HepG2 (cell line): ENCODE measurements around the gene SLC43A1. TPM values are rescaled to one million over a fixed set of nuclear protein-coding genes. Genes with fewer than 3 reads are reported as not detected.

Experiments
- ATF5 ChIP-seq: sonication (generic); formaldehyde crosslinking; IDR thresholded peaks from 2 replicates; pipeline ENCODE4 v1.4.0; 2020; ENCODE audit warnings: mild to moderate bottlenecking, low read depth, missing genetic modification reagents
- HNF1A ChIP-seq, 2 experiments: sonication (generic) in 1 of 2; formaldehyde crosslinking in 1 of 2; IDR thresholded peaks; 2 replicates each; pipeline versions ENCODE4 v1.4.0 to v1.6.1; 2016 to 2020; ENCODE audit warnings: borderline replicate concordance in 1 of 2, low read depth in 1 of 2, mild to moderate bottlenecking in 1 of 2, missing genetic modification reagents in 1 of 2
- ISL2 ChIP-seq: sonication (generic); formaldehyde crosslinking; IDR thresholded peaks from 2 replicates; pipeline ENCODE4 v1.5.0; 2020; ENCODE audit warnings: missing genetic modification reagents
- JARID2 ChIP-seq: sonication (generic); formaldehyde crosslinking; IDR thresholded peaks from 2 replicates; pipeline ENCODE4 v1.8.1; 2023; ENCODE audit warnings: missing genetic modification reagents, inconsistent platforms; ENCODE audit not compliant: insufficient replicate concordance
- KDM5B ChIP-seq: sonication (generic); formaldehyde crosslinking; IDR thresholded peaks from 2 replicates; pipeline ENCODE4 v1.4.0; 2020; ENCODE audit warnings: missing genetic modification reagents, mild to moderate bottlenecking, borderline replicate concordance
- KLF12 ChIP-seq: sonication (generic); formaldehyde crosslinking; IDR thresholded peaks from 2 replicates; pipeline ENCODE4 v1.4.0; 2020; ENCODE audit warnings: missing genetic modification reagents, borderline replicate concordance
- NFIB ChIP-seq: sonication (generic); formaldehyde crosslinking; IDR thresholded peaks from 2 replicates; pipeline ENCODE4 v1.9.0; 2021; ENCODE audit warnings: missing genetic modification reagents, mild to moderate bottlenecking, borderline replicate concordance
- POGZ ChIP-seq: sonication (generic); formaldehyde crosslinking; IDR thresholded peaks from 2 replicates; pipeline ENCODE4 v1.4.0; 2020; ENCODE audit warnings: mild to moderate bottlenecking, missing genetic modification reagents
- PTBP1 ChIP-seq: fragments of 200-400 bp; formaldehyde crosslinking; IDR thresholded peaks from 2 replicates; pipeline ENCODE4 v1.6.1; 2018; ENCODE audit warnings: low read length, low read depth; ENCODE audit not compliant: poor library complexity, severe bottlenecking
- RBFOX2 ChIP-seq: fragments of 200-400 bp; formaldehyde crosslinking; IDR thresholded peaks from 2 replicates; pipeline ENCODE4 v1.6.1; 2017; ENCODE audit warnings: low read depth, mild to moderate bottlenecking, low read length
- RNF219 ChIP-seq: sonication (generic); formaldehyde crosslinking; IDR thresholded peaks from 2 replicates; pipeline ENCODE4 v1.5.0; 2020; ENCODE audit warnings: mild to moderate bottlenecking, missing genetic modification reagents
- SIN3B ChIP-seq: fragments of 150-350 bp; IDR thresholded peaks from 2 replicates; pipeline ENCODE4 v1.6.1; 2014; ENCODE audit warnings: low read length
- ZBTB3 ChIP-seq: sonication (generic); formaldehyde crosslinking; IDR thresholded peaks from 2 replicates; pipeline ENCODE4 v1.4.0; 2020; ENCODE audit warnings: low read depth, mild to moderate bottlenecking, moderate library complexity, missing genetic modification reagents, borderline replicate concordance
- ZNF260 ChIP-seq: sonication (generic); formaldehyde crosslinking; IDR thresholded peaks from 2 replicates; pipeline ENCODE4 v1.4.0; 2020; ENCODE audit warnings: missing genetic modification reagents, low read depth, mild to moderate bottlenecking, borderline replicate concordance
- ZNF431 ChIP-seq: sonication (generic); formaldehyde crosslinking; IDR thresholded peaks from 2 replicates; pipeline ENCODE4 v1.9.0; 2022; ENCODE audit warnings: missing genetic modification reagents, low read depth, mild to moderate bottlenecking, borderline replicate concordance
- ZNF468 ChIP-seq: sonication (generic); formaldehyde crosslinking; IDR thresholded peaks from 2 replicates; pipeline ENCODE4 v1.8.0; 2022; ENCODE audit warnings: mild to moderate bottlenecking, moderate library complexity, missing genetic modification reagents
- ZNF512 ChIP-seq: sonication (generic); formaldehyde crosslinking; IDR thresholded peaks from 2 replicates; pipeline ENCODE4 v1.4.0; 2020; ENCODE audit warnings: mild to moderate bottlenecking, missing genetic modification reagents
- ZNF75D ChIP-seq: sonication (generic); formaldehyde crosslinking; IDR thresholded peaks from 2 replicates; pipeline ENCODE4 v1.8.1; 2023; ENCODE audit warnings: missing genetic modification reagents, mild to moderate bottlenecking, borderline replicate concordance
- ZNF83 ChIP-seq: sonication (generic); formaldehyde crosslinking; IDR thresholded peaks from 2 replicates; pipeline ENCODE4 v1.4.0; 2020; ENCODE audit warnings: missing genetic modification reagents, mild to moderate bottlenecking, borderline replicate concordance
- polyA plus RNA-seq, 8 experiments: library from polyadenylated mRNA; depleted of rRNA in 3 of 8; stranded (reverse) in 7 of 8; unstranded in 1 of 8; fragments of >200 nt; fragmentation: Illumina TruSeq in 4 of 8; extraction: Trizol in 4 of 8; gene quantifications; 2 replicates each; pipeline versions ENCODE4 v1.2.1 to v1.2.3, GENCODE V29; 2011 to 2016; ENCODE audit warnings: low read depth in 4 of 8, missing spikeins in 1 of 8, mixed read lengths in 1 of 8; ENCODE audit not compliant: insufficient read depth in 1 of 8
- total RNA-seq, 5 experiments: library from RNA; depleted of rRNA; stranded (reverse); fragments of >200 nt; fragmentation: Illumina TruSeq; extraction: Trizol; gene quantifications; 2 replicates each; pipeline ENCODE4 v1.2.3, GENCODE V29; 2016; ENCODE audit warnings: low read depth in 1 of 5

The SLC43A1 gene
- total and polyA plus RNA-seq, 2 of the 13 experiments (the other 11 are each of a cell fraction or from before 2014, with no cell fraction given), result 72.3 to 87.6 TPM

- TF ChIP-seq KDM5B, result peak; percentile 29; the same call in 1 of the 2 replicates
- TF ChIP-seq ZBTB3 (CRISPR knock-in tag), result no peak
- TF ChIP-seq ZNF75D (CRISPR knock-in tag), result no peak
- no peak for TF ChIP-seq ZNF512 (CRISPR knock-in tag)
- TF ChIP-seq POGZ (CRISPR knock-in tag), result 0 out of 2 replicates have a peak, but pooled peaks have one; percentile 27
- peak; percentile 68 for TF ChIP-seq PTBP1
- no peak for TF ChIP-seq ISL2 (CRISPR knock-in tag)
- no peak for TF ChIP-seq JARID2 (CRISPR knock-in tag)
- TF ChIP-seq HNF1A (IDR thresholded peaks at IDR 0.05; ENCODE audit: low read depth), result no peak
- no peak for TF ChIP-seq HNF1A (CRISPR knock-in tag; IDR thresholded peaks at IDR 0.05; ENCODE audit: borderline replicate concordance)
- 0 out of 2 replicates have a peak, but pooled peaks have one; percentile 9 for TF ChIP-seq KLF12
- no peak for TF ChIP-seq ZNF83
- peak; percentile 91 for TF ChIP-seq RBFOX2
- TF ChIP-seq ZNF431, result no peak
- TF ChIP-seq ZNF468 (CRISPR knock-in tag), result no peak
- no peak for TF ChIP-seq RNF219 (CRISPR knock-in tag)
- TF ChIP-seq ATF5 (CRISPR knock-in tag), result no peak
- TF ChIP-seq ZNF260 (CRISPR knock-in tag), result no peak
- TF ChIP-seq SIN3B, result no peak
- TF ChIP-seq NFIB (CRISPR knock-in tag), result no peak
Observed at GRCh38 chr11:57499413-57499982, 16.0 kb downstream of the SLC43A1 start (continued).
